WTC11 (cell line): ENCODE measurements around the gene NNAT. TPM values are rescaled to one million over a fixed set of nuclear protein-coding genes. Genes with fewer than 3 reads are reported as not detected.

Experiments used
- ATAC-seq: fragments of 200-7000 bp; cut with Tn5 transposase; 2 replicates; pipeline ENCODE4 v1.10.0; 2021; ENCODE audit warnings: mild to moderate bottlenecking, moderate library complexity
- CTCF ChIA-PET: fragments of 300-600 bp; sonication (Branson Sonifier 250); formaldehyde crosslinking; loops from one replicate; lab custom pipeline; 2021; ENCODE audit warnings: antibody characterized with exemption; lab: Charles Lee
- POLR2A ChIA-PET: fragments of 350-600 bp; sonication (Branson Sonifier 250); formaldehyde crosslinking; loops from one replicate; lab custom pipeline; 2021; ENCODE audit warnings: antibody characterized with exemption; lab: Charles Lee
- DNase-seq: peaks from one replicate; pipeline ENCODE4 v3.0.0; 2021; ENCODE audit warnings: low spot score
- H3K27ac Mint-ChIP-seq: 2 replicates; pipeline ENCODE4 v1.8.0; 2021; ENCODE audit warnings: mixed read lengths
- H3K27me3 Mint-ChIP-seq: 2 replicates; pipeline ENCODE4 v1.8.0; 2021; ENCODE audit warnings: low read depth, mild to moderate bottlenecking, moderate library complexity, mixed read lengths
- H3K36me3 Mint-ChIP-seq: 2 replicates; pipeline ENCODE4 v1.8.0; 2021; ENCODE audit warnings: mixed read lengths
- H3K4me1 Mint-ChIP-seq: 2 replicates; pipeline ENCODE4 v1.8.0; 2022; ENCODE audit warnings: mixed read lengths
- H3K4me3 Mint-ChIP-seq: 2 replicates; pipeline ENCODE4 v1.8.0; 2021; ENCODE audit warnings: mild to moderate bottlenecking, moderate library complexity, mixed read lengths
- H3K9me3 Mint-ChIP-seq: 2 replicates; pipeline ENCODE4 v1.8.0; 2021; ENCODE audit warnings: mixed read lengths
- EMX1 ChIP-seq: fragments of 250-450 bp; sonication (Bioruptor Pico); IDR thresholded peaks from 2 replicates; pipeline ENCODE4 v1.8.0; 2021; ENCODE audit warnings: mild to moderate bottlenecking
- ESRRA ChIP-seq: sonication (generic); formaldehyde crosslinking; IDR thresholded peaks from 2 replicates; pipeline ENCODE4 v1.8.1; 2022; ENCODE audit warnings: mild to moderate bottlenecking, missing genetic modification reagents, borderline replicate concordance
- ETV6 ChIP-seq: sonication (generic); formaldehyde crosslinking; IDR thresholded peaks from 2 replicates; pipeline ENCODE4 v1.8.1; 2022; ENCODE audit warnings: mild to moderate bottlenecking, missing genetic modification reagents
- FOXJ3 ChIP-seq: sonication (generic); formaldehyde crosslinking; IDR thresholded peaks from 2 replicates; pipeline ENCODE4 v1.9.0; 2021; ENCODE audit warnings: missing genetic modification reagents, mild to moderate bottlenecking, borderline replicate concordance
- JAZF1 ChIP-seq: fragments of 250-450 bp; sonication (Bioruptor Pico); IDR thresholded peaks from 2 replicates; pipeline ENCODE4 v1.9.0; 2021; ENCODE audit warnings: moderate library complexity, mild to moderate bottlenecking, inconsistent platforms
- MXD4 ChIP-seq: fragments of 250-450 bp; sonication (Bioruptor Pico); IDR thresholded peaks from 2 replicates; pipeline ENCODE4 v1.8.0; 2021; ENCODE audit warnings: mild to moderate bottlenecking, moderate library complexity, borderline replicate concordance
- NR1H2 ChIP-seq: sonication (generic); formaldehyde crosslinking; IDR thresholded peaks from 2 replicates; pipeline ENCODE4 v1.9.0; 2021; ENCODE audit warnings: mild to moderate bottlenecking, moderate library complexity, missing genetic modification reagents
- NR2C2 ChIP-seq: sonication (generic); formaldehyde crosslinking; IDR thresholded peaks from 2 replicates; pipeline ENCODE4 v1.8.0; 2022; ENCODE audit warnings: mild to moderate bottlenecking, missing genetic modification reagents
- NR3C1 ChIP-seq: sonication (generic); formaldehyde crosslinking; conservative IDR thresholded peaks from 2 replicates; pipeline ENCODE4 v1.8.1; 2023; ENCODE audit warnings: low read depth, mild to moderate bottlenecking, missing genetic modification reagents
- OVOL2 ChIP-seq: fragments of 250-450 bp; sonication (Bioruptor Pico); IDR thresholded peaks from 2 replicates; pipeline ENCODE4 v1.9.0; 2021; ENCODE audit warnings: mild to moderate bottlenecking, borderline replicate concordance
- ZNF121 ChIP-seq: sonication (generic); formaldehyde crosslinking; IDR thresholded peaks from 2 replicates; pipeline ENCODE4 v1.8.0; 2023; ENCODE audit warnings: missing genetic modification reagents
- ZNF138 ChIP-seq: sonication (generic); formaldehyde crosslinking; conservative IDR thresholded peaks from 2 replicates; pipeline ENCODE4 v1.8.1; 2022; ENCODE audit warnings: mild to moderate bottlenecking, moderate library complexity, missing genetic modification reagents
- total RNA-seq: library from RNA; stranded (reverse); gene quantifications from 3 replicates; pipeline ENCODE4 v1.2.3, GENCODE V29; 2021
- TF ChIP-seq, protein P1 (sequence below): sonication (generic); formaldehyde crosslinking; IDR thresholded peaks from 2 replicates; pipeline ENCODE4 v1.8.0; 2023; ENCODE audit warnings: mild to moderate bottlenecking, missing genetic modification reagents
- TF ChIP-seq, protein P2 (sequence below): fragments of 250-450 bp; sonication (Bioruptor Pico); IDR thresholded peaks from 2 replicates; pipeline ENCODE4 v1.9.0; 2021; ENCODE audit warnings: mild to moderate bottlenecking
- TF ChIP-seq, protein P3 (sequence below): fragments of 250-450 bp; sonication (Bioruptor Pico); IDR thresholded peaks from 2 replicates; pipeline ENCODE4 v1.9.0; 2021; ENCODE audit warnings: mild to moderate bottlenecking
- TF ChIP-seq, protein P4 (sequence below): fragments of 250-450 bp; sonication (Bioruptor Pico); IDR thresholded peaks from 2 replicates; pipeline ENCODE4 v1.9.0; 2021; ENCODE audit warnings: mild to moderate bottlenecking, borderline replicate concordance
- TF ChIP-seq, protein P5 (sequence below): fragments of 250-450 bp; sonication (Bioruptor Pico); IDR thresholded peaks from 2 replicates; pipeline ENCODE4 v2.1.2; 2022; ENCODE audit warnings: mild to moderate bottlenecking, moderate library complexity

NNAT gene
- total RNA-seq, 1 experiment from 2014 or later: 90.0 TPM

DNA sequence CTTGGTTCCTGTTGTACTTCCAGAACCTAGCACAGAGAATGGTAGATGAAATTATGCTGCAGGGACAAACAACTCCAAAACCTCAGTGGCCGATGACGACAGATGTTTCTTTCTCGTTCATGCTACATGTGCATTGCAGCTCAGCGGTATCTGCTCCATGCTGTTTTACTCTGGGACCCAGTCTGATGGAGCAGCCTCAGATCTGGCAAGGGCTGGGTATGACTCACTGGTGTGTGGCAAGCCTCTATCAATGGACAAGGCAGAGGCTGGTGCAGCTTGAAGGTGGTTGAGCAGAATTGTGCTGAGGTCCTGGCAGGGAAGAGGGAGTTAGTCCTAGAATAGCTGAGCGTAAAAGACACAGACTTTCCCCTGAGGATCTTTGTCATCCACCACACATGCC is 17.0 kb downstream of the NNAT start:
- Mint-ChIP-seq H3K4me3 (no peak overlapping the region), H3K36me3 (no peaks in the 10 kb centered on the region), H3K4me1 (peaks cover 24% of the 10 kb centered on the region), H3K9me3 (no peaks in the 10 kb centered on the region), H3K27me3 (no peaks in the 10 kb centered on the region), H3K27ac (no peak overlapping the region)
- TF ChIP-seq ESRRA (CRISPR knock-in tag) (no peak), NR3C1 (CRISPR knock-in tag) (no peak), NR1H2 (CRISPR knock-in tag) (no peak), OVOL2 (no peak), NR2C2 (no peak), ZNF138 (CRISPR knock-in tag) (no peak), EMX1 (CRISPR knock-in tag) (no peak)
- TF ChIP-seq, protein P1, sequence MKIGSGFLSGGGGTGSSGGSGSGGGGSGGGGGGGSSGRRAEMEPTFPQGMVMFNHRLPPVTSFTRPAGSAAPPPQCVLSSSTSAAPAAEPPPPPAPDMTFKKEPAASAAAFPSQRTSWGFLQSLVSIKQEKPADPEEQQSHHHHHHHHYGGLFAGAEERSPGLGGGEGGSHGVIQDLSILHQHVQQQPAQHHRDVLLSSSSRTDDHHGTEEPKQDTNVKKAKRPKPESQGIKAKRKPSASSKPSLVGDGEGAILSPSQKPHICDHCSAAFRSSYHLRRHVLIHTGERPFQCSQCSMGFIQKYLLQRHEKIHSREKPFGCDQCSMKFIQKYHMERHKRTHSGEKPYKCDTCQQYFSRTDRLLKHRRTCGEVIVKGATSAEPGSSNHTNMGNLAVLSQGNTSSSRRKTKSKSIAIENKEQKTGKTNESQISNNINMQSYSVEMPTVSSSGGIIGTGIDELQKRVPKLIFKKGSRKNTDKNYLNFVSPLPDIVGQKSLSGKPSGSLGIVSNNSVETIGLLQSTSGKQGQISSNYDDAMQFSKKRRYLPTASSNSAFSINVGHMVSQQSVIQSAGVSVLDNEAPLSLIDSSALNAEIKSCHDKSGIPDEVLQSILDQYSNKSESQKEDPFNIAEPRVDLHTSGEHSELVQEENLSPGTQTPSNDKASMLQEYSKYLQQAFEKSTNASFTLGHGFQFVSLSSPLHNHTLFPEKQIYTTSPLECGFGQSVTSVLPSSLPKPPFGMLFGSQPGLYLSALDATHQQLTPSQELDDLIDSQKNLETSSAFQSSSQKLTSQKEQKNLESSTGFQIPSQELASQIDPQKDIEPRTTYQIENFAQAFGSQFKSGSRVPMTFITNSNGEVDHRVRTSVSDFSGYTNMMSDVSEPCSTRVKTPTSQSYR: no peak
- TF ChIP-seq, protein P2, sequence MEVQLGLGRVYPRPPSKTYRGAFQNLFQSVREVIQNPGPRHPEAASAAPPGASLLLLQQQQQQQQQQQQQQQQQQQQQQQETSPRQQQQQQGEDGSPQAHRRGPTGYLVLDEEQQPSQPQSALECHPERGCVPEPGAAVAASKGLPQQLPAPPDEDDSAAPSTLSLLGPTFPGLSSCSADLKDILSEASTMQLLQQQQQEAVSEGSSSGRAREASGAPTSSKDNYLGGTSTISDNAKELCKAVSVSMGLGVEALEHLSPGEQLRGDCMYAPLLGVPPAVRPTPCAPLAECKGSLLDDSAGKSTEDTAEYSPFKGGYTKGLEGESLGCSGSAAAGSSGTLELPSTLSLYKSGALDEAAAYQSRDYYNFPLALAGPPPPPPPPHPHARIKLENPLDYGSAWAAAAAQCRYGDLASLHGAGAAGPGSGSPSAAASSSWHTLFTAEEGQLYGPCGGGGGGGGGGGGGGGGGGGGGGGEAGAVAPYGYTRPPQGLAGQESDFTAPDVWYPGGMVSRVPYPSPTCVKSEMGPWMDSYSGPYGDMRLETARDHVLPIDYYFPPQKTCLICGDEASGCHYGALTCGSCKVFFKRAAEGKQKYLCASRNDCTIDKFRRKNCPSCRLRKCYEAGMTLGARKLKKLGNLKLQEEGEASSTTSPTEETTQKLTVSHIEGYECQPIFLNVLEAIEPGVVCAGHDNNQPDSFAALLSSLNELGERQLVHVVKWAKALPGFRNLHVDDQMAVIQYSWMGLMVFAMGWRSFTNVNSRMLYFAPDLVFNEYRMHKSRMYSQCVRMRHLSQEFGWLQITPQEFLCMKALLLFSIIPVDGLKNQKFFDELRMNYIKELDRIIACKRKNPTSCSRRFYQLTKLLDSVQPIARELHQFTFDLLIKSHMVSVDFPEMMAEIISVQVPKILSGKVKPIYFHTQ (CRISPR knock-in tag): no peak
- TF ChIP-seq, protein P3, sequence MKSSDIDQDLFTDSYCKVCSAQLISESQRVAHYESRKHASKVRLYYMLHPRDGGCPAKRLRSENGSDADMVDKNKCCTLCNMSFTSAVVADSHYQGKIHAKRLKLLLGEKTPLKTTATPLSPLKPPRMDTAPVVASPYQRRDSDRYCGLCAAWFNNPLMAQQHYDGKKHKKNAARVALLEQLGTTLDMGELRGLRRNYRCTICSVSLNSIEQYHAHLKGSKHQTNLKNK: no peak
- ATAC-seq (no peak), DNase-seq (no peak)
- ChIA-PET POLR2A (no interaction called here), CTCF (interaction anchor here (0.8 to 1.7 kb wide), 3 partner anchors 26 to 268 kb away, joined by 3 to 5 read pairs (median 5); no protein-coding TSS in a partner anchor)

DNA sequence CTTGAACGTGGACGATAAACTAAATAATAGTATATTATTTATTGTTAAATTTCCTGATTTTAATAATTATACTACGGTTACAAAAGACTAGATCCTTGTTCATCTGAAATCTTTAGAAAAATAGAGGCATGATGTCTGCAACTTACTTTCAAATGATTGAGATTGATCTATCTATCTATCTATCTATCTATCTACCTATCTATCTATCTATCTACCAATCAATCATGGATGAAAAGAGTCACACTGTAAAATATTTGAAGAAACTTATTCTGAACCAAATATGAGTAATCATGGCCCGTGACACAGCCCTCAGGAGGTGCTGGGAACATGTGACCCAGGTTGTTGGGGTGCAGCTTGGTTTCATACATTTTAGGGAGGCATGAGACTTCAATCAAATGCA is 18.4 kb downstream of the NNAT start:
- Mint-ChIP-seq H3K27me3 (no peaks in the 10 kb centered on the region), H3K9me3 (no peaks in the 10 kb centered on the region), H3K36me3 (no peaks in the 10 kb centered on the region), H3K4me1 (peaks cover 24% of the 10 kb centered on the region), H3K27ac (no peak overlapping the region)
- POLR2A ChIA-PET: no interaction called here
- no peak for TF ChIP-seq ETV6 (CRISPR knock-in tag)
- TF ChIP-seq MXD4 (CRISPR knock-in tag): no peak
- TF ChIP-seq ZNF121 (CRISPR knock-in tag): no peak
- TF ChIP-seq, protein P4, sequence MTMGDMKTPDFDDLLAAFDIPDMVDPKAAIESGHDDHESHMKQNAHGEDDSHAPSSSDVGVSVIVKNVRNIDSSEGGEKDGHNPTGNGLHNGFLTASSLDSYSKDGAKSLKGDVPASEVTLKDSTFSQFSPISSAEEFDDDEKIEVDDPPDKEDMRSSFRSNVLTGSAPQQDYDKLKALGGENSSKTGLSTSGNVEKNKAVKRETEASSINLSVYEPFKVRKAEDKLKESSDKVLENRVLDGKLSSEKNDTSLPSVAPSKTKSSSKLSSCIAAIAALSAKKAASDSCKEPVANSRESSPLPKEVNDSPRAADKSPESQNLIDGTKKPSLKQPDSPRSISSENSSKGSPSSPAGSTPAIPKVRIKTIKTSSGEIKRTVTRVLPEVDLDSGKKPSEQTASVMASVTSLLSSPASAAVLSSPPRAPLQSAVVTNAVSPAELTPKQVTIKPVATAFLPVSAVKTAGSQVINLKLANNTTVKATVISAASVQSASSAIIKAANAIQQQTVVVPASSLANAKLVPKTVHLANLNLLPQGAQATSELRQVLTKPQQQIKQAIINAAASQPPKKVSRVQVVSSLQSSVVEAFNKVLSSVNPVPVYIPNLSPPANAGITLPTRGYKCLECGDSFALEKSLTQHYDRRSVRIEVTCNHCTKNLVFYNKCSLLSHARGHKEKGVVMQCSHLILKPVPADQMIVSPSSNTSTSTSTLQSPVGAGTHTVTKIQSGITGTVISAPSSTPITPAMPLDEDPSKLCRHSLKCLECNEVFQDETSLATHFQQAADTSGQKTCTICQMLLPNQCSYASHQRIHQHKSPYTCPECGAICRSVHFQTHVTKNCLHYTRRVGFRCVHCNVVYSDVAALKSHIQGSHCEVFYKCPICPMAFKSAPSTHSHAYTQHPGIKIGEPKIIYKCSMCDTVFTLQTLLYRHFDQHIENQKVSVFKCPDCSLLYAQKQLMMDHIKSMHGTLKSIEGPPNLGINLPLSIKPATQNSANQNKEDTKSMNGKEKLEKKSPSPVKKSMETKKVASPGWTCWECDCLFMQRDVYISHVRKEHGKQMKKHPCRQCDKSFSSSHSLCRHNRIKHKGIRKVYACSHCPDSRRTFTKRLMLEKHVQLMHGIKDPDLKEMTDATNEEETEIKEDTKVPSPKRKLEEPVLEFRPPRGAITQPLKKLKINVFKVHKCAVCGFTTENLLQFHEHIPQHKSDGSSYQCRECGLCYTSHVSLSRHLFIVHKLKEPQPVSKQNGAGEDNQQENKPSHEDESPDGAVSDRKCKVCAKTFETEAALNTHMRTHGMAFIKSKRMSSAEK (CRISPR knock-in tag): no peak
- no peak for TF ChIP-seq JAZF1 (CRISPR knock-in tag)
- TF ChIP-seq FOXJ3 (CRISPR knock-in tag): no peak
- TF ChIP-seq, protein P5, sequence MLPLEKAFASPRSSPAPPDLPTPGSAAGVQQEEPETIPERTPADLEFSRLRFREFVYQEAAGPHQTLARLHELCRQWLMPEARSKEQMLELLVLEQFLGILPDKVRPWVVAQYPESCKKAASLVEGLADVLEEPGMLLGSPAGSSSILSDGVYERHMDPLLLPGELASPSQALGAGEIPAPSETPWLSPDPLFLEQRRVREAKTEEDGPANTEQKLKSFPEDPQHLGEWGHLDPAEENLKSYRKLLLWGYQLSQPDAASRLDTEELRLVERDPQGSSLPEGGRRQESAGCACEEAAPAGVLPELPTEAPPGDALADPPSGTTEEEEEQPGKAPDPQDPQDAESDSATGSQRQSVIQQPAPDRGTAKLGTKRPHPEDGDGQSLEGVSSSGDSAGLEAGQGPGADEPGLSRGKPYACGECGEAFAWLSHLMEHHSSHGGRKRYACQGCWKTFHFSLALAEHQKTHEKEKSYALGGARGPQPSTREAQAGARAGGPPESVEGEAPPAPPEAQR: no peak
- TF ChIP-seq, protein P2 (CRISPR knock-in tag): no peak
- TF ChIP-seq, all 79 proteins: peak for 0
- CTCF ChIA-PET: no interaction called here
- no peak for DNase-seq
- ATAC-seq: no peak
- no peak overlapping the region for H3K4me3 Mint-ChIP-seq
